MM.1S (cell line): Measurements from ENCODE around the gene FYN.

Experiments
- DNase-seq: peaks from one replicate; pipeline ENCODE4 v3.0.0-alpha.2; 2015
- H2AFZ ChIP-seq: fragments of 300-600 bp; sonication (generic); 2 replicates; pipeline ENCODE4 v1.6.0; 2016; ENCODE audit warnings: antibody characterized with exemption, low read length
- H3F3A ChIP-seq: fragments of 300-600 bp; sonication (generic); 2 replicates; pipeline ENCODE4 v1.6.1; 2016; ENCODE audit warnings: mild to moderate bottlenecking, antibody characterized with exemption, low read length, moderate library complexity, mixed read lengths; ENCODE audit not compliant: insufficient read depth
- H3K27ac ChIP-seq: fragments of 300-600 bp; sonication (generic); 2 replicates; pipeline ENCODE4 v1.5.1; 2016; ENCODE audit warnings: mild to moderate bottlenecking, low read length
- H3K27me3 ChIP-seq: fragments of 300-600 bp; sonication (generic); replicated peaks from 2 replicates; pipeline ENCODE4 v1.6.0; 2016; ENCODE audit warnings: low read length; ENCODE audit not compliant: insufficient read depth
- H3K36me3 ChIP-seq: fragments of 300-600 bp; sonication (generic); replicated peaks from 2 replicates; pipeline ENCODE4 v1.6.1; 2016; ENCODE audit warnings: mild to moderate bottlenecking, low read length, mixed read lengths; ENCODE audit not compliant: insufficient read depth
- H3K4me1 ChIP-seq: fragments of 300-600 bp; sonication (generic); 2 replicates; pipeline ENCODE4 v1.6.1; 2016; ENCODE audit warnings: low read length, mixed read lengths
- H3K4me2 ChIP-seq: fragments of 300-600 bp; sonication (generic); 2 replicates; pipeline ENCODE4 v1.6.0; 2016; ENCODE audit warnings: low read depth, low read length
- H3K4me3 ChIP-seq: fragments of 300-600 bp; sonication (generic); 2 replicates; pipeline ENCODE4 v1.5.1; 2016; ENCODE audit warnings: low read length, mixed read lengths
- H3K79me2 ChIP-seq: fragments of 300-600 bp; sonication (generic); 2 replicates; pipeline ENCODE4 v1.6.1; 2016; ENCODE audit warnings: mixed run types, low read length, mixed read lengths
- H3K9ac ChIP-seq: fragments of 300-600 bp; sonication (generic); 2 replicates; pipeline ENCODE4 v1.6.1; 2016; ENCODE audit warnings: low read length, mixed read lengths
- H3K9me2 ChIP-seq: fragments of 300-600 bp; sonication (generic); replicated peaks from 2 replicates; pipeline ENCODE4 v1.6.1; 2016; ENCODE audit warnings: mild to moderate bottlenecking, low read length, mixed read lengths; ENCODE audit not compliant: insufficient read depth
- H3K9me3 ChIP-seq: fragments of 300-600 bp; sonication (generic); replicated peaks from 2 replicates; pipeline ENCODE4 v1.6.1; 2016; ENCODE audit warnings: mild to moderate bottlenecking, low read length, mixed read lengths; ENCODE audit not compliant: insufficient read depth
- H4K20me1 ChIP-seq: fragments of 300-600 bp; sonication (generic); 2 replicates; pipeline ENCODE4 v1.6.1; 2016; ENCODE audit warnings: mild to moderate bottlenecking, low read length, moderate library complexity, mixed read lengths; ENCODE audit not compliant: insufficient read depth
- EZH2 ChIP-seq: fragments of 300-600 bp; sonication (generic); optimal IDR thresholded peaks from 2 replicates; pipeline ENCODE3; 2017; ENCODE audit warnings: low read depth, mild to moderate bottlenecking, antibody characterized with exemption, low read length, mixed read lengths
- EZH2phosphoT487 ChIP-seq: fragments of 300-600 bp; sonication (generic); IDR thresholded peaks from 2 replicates; pipeline ENCODE4 v1.6.1; 2018; ENCODE audit warnings: antibody characterized with exemption, low read length
- TF ChIP-seq, protein P1 (sequence below): fragments of 300-600 bp; sonication (generic); IDR thresholded peaks from 2 replicates; pipeline ENCODE4 v1.5.1; 2016; ENCODE audit warnings: antibody characterized with exemption, low read length, mixed read lengths

The FYN gene

GRCh38 chr6:111738156-111738555 is 135.1 kb downstream of the FYN start:
- Histone ChIP-seq H3K9me3 (no peaks in the 10 kb centered on the region), H3K4me1 (0 out of 2 replicates have a peak, but pooled peaks cover 6% of the 10 kb centered on the region), H3F3A (no peaks in the 10 kb centered on the region), H3K36me3 (no peaks in the 10 kb centered on the region), H3K27me3 (no peaks in the 10 kb centered on the region), H3K27ac (no peak overlapping the region), H3K4me3 (no peak overlapping the region), H2AFZ (no peak overlapping the region), H4K20me1 (no peaks in the 10 kb centered on the region), H3K79me2 (no peaks in the 10 kb centered on the region), H3K4me2 (no peak overlapping the region), H3K9ac (no peak overlapping the region), H3K9me2 (no peaks in the 10 kb centered on the region)
- TF ChIP-seq, protein P1, sequence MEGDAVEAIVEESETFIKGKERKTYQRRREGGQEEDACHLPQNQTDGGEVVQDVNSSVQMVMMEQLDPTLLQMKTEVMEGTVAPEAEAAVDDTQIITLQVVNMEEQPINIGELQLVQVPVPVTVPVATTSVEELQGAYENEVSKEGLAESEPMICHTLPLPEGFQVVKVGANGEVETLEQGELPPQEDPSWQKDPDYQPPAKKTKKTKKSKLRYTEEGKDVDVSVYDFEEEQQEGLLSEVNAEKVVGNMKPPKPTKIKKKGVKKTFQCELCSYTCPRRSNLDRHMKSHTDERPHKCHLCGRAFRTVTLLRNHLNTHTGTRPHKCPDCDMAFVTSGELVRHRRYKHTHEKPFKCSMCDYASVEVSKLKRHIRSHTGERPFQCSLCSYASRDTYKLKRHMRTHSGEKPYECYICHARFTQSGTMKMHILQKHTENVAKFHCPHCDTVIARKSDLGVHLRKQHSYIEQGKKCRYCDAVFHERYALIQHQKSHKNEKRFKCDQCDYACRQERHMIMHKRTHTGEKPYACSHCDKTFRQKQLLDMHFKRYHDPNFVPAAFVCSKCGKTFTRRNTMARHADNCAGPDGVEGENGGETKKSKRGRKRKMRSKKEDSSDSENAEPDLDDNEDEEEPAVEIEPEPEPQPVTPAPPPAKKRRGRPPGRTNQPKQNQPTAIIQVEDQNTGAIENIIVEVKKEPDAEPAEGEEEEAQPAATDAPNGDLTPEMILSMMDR, result no peak
- TF ChIP-seq EZH2phosphoT487, result no peak
- TF ChIP-seq EZH2, result no peak
- no peak for DNase-seq

DNA sequence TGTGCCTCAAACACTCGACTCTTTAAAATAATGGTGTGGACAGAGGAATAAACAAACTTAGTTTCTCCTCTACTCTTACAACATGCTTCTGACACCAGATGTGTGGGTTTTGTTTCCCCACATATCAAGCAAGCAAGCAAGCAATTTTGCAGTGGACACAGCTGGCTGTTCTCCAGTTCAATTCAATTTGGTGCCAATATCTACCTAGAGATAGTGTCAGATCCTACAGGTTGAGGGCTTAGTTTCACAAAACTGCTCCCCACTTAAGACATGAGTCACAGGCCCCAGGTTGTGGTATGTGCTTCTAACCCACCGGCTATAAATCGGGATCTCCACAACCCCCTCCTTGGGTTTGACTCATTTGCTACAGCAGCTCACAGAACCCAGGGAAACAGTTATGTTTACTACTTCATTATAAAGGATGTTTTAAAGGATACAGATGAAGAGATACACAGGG is 136.2 kb downstream of the FYN start:
- H3K9me2 ChIP-seq, result no peaks in the 10 kb centered on the region
- H3K4me2 ChIP-seq, result no peak overlapping the region
- no peak overlapping the region for H3K4me3 ChIP-seq
- TF ChIP-seq, protein P1, result no peak
- TF ChIP-seq EZH2phosphoT487 (no peak), EZH2 (no peak)
- H3K27me3 ChIP-seq, result no peaks in the 10 kb centered on the region
- no peaks in the 10 kb centered on the region for H3K79me2 ChIP-seq
- H3K27ac ChIP-seq, result no peak overlapping the region
- H3K9me3 ChIP-seq, result no peaks in the 10 kb centered on the region
- H3K4me1 ChIP-seq, result 0 out of 2 replicates have a peak, but pooled peaks cover 6% of the 10 kb centered on the region
- no peaks in the 10 kb centered on the region for H4K20me1 ChIP-seq
- DNase-seq, result no peak
- no peak overlapping the region for H3K9ac ChIP-seq
- no peaks in the 10 kb centered on the region for H3K36me3 ChIP-seq
- no peak overlapping the region for H2AFZ ChIP-seq
- H3F3A ChIP-seq, result no peaks in the 10 kb centered on the region

- Histone ChIP-seq H3K4me2 (no peak overlapping the region), H3K9me2 (no peaks in the 10 kb centered on the region), H3F3A (no peaks in the 10 kb centered on the region), H3K79me2 (no peaks in the 10 kb centered on the region), H3K4me1 (0 out of 2 replicates have a peak, but pooled peaks cover 6% of the 10 kb centered on the region), H3K36me3 (no peaks in the 10 kb centered on the region), H4K20me1 (no peaks in the 10 kb centered on the region), H2AFZ (no peak overlapping the region), H3K27ac (no peak overlapping the region), H3K27me3 (no peaks in the 10 kb centered on the region), H3K9me3 (no peaks in the 10 kb centered on the region), H3K4me3 (no peak overlapping the region), H3K9ac (no peak overlapping the region)
- TF ChIP-seq EZH2 (no peak), EZH2phosphoT487 (no peak)
- TF ChIP-seq, protein P1, result no peak
- no peak for DNase-seq
These were observed 137.1 kb downstream of the FYN start for GRCh38 chr6:111736005-111736608.
